ENCODE results near the gene PDXP. TPM values are rescaled to one million over a fixed set of nuclear protein-coding genes. Genes with fewer than 3 reads are reported as not detected.

The PDXP gene
- total RNA-seq, 4 donors from 2014 or later: 10.3 to 28.7 (median 16.6) TPM

GRCh38 chr22:37677493-37677974 lies 19.0 kb downstream of the PDXP start:
- TF ChIP-seq POLR2A (IDR thresholded peaks at IDR 0.05) (no peak), CTCF (IDR thresholded peaks at IDR 0.05 in 4 of 5, conservative IDR thresholded peaks at IDR 0.05 in 1 of 5) (no peak)
- ATAC-seq: no peak
- intact Hi-C loops (cut with DNase I; ENCODE audit: low total_unique reads): loop anchor here (5.0 kb wide), 4 partner anchors 50 to 480 kb away; partner anchors contain the start of gene GCAT

GRCh38 chr22:37678372-37678771 lies 19.8 kb downstream of the PDXP start:
- ATAC-seq (no peak), DNase-seq (no peak)
- H3K27ac ChIP-seq: peak overlapping the region; percentile 88 to 95 (median 91)
- H3K9me3 ChIP-seq: no peaks in the 10 kb centered on the region
- H3K4me1 ChIP-seq: peaks cover 41 to 43% of the 10 kb centered on the region in 2 donors
- in situ Hi-C loops (cut with MboI; ENCODE audit: low sequenced_read_pairs in 4 of 4): no loop called here
- TF ChIP-seq POLR2A (IDR thresholded peaks at IDR 0.05) (no peak), CTCF (IDR thresholded peaks at IDR 0.05 in 4 of 5, conservative IDR thresholded peaks at IDR 0.05 in 1 of 5) (no peak)
- intact Hi-C loops (cut with DNase I; ENCODE audit: low total_unique reads): loop anchor here (5.0 kb wide), 4 partner anchors 51 to 481 kb away; partner anchors contain the start of gene GCAT
- H3K36me3 ChIP-seq: peaks cover 0 to 27% of the 10 kb centered on the region in 2 donors
- H3K4me3 ChIP-seq: no peak overlapping the region
- no peaks in the 10 kb centered on the region for H3K27me3 ChIP-seq

More at GRCh38 chr22:37677493-37677974, 19.0 kb downstream of the PDXP start:
- no peak for DNase-seq
- Histone ChIP-seq H3K27ac (peak overlapping the region; percentile 88 to 95 (median 91)), H3K4me3 (peak overlapping the region; percentile 57 to 74 (median 70)), H3K27me3 (no peaks in the 10 kb centered on the region), H3K4me1 (peaks cover 41 to 43% of the 10 kb centered on the region in 2 donors), H3K36me3 (peaks cover 0 to 27% of the 10 kb centered on the region in 2 donors), H3K9me3 (no peaks in the 10 kb centered on the region)
- in situ Hi-C loops (cut with MboI; ENCODE audit: low sequenced_read_pairs in 4 of 4): no loop called here

DNA sequence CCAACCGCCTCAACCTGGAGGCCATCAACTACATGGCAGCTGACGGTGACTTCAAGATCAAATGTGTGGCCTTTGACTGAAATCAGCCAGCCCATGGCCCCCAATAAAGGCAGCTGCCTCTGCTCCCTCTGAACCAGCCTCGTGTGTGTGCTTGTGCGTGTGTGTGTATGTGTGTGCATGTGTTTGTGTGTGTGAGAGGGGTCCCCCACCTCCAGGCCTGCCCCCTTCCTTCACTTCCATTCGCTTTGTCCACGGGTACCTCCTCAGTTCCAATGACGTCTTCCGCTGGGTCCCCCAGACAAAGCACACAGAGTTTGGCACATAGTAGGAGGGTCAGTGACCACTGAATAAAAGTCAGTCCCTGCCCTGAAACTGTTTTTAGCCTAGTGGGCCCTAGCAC lies 21.1 kb downstream of the PDXP start:
- H3K4me1 ChIP-seq: peaks cover 33 to 34% of the 10 kb centered on the region in 2 donors
- DNase-seq: no peak
- no peak overlapping the region for H3K4me3 ChIP-seq
- in situ Hi-C loops (cut with MboI; ENCODE audit: low sequenced_read_pairs in 4 of 4): loop anchor here in 3 of 4 donors (5.0 to 10.0 kb wide), 2 partner anchors 32 to 55 kb away; no protein-coding TSS in a partner anchor
- H3K36me3 ChIP-seq: peaks cover 0 to 27% of the 10 kb centered on the region in 2 donors
- intact Hi-C loops (cut with DNase I; ENCODE audit: low total_unique reads): loop anchor here (5.0 kb wide), 4 partner anchors 52 to 482 kb away; partner anchors contain the start of gene GCAT
- TF ChIP-seq POLR2A (IDR thresholded peaks at IDR 0.05): no peak
- TF ChIP-seq CTCF (IDR thresholded peaks at IDR 0.05 in 4 of 5, conservative IDR thresholded peaks at IDR 0.05 in 1 of 5): no peak
- no peaks in the 10 kb centered on the region for H3K27me3 ChIP-seq
- no peak overlapping the region for H3K27ac ChIP-seq
- H3K9me3 ChIP-seq: no peaks in the 10 kb centered on the region
- ATAC-seq: no peak

DNA sequence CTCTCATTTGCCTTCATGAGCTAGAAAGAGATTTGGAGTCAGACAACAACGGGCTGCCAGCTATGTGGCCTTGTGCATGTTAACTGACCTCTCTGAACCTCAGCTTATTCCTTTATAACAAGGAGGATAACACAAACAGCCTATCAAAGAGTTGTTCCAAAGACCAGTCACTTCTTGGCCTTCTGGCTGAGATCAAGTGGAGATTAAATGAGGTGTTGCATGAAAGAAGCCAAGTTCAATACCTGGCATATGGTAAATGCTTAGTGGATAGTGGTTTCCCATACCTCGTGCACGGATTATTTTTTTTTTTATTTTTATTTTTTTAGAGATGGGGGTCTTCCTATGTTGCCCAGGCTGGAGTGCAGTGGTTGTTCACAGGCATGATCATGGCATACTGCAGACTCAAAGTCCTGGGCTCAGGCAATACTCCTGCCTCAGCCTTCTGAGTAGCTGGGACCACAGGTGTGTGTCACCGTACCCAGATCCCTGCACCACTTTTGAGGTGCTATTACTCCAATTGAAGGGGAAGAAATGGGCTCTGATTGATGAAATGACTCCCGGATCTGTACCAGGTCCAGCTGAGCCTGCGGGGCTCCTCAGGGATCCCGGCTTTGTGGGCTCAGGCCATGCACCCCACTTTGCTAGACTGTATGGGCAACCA lies 21.8 kb downstream of the PDXP start:
- ATAC-seq: no peak
- H3K4me1 ChIP-seq: peaks cover 28 to 29% of the 10 kb centered on the region in 2 donors
- in situ Hi-C loops (cut with MboI; ENCODE audit: low sequenced_read_pairs in 4 of 4): loop anchor here in 3 of 4 donors (5.0 to 10.0 kb wide), 2 partner anchors 33 to 56 kb away; no protein-coding TSS in a partner anchor

More for the DNA sequence above, 21.8 kb downstream of the PDXP start:
- H3K27ac ChIP-seq: peak overlapping the region in 2 of 4 donors; percentile 13 to 20
- no peaks in the 10 kb centered on the region for H3K27me3 ChIP-seq
- no peak for DNase-seq
- intact Hi-C loops (cut with DNase I; ENCODE audit: low total_unique reads): no loop called here
- TF ChIP-seq POLR2A (IDR thresholded peaks at IDR 0.05): no peak
- TF ChIP-seq CTCF (IDR thresholded peaks at IDR 0.05 in 4 of 5, conservative IDR thresholded peaks at IDR 0.05 in 1 of 5): no peak
- H3K4me3 ChIP-seq: no peak overlapping the region
- peaks cover 0 to 27% of the 10 kb centered on the region in 2 donors for H3K36me3 ChIP-seq
- H3K9me3 ChIP-seq: no peaks in the 10 kb centered on the region
